SKM-1 (cell line): ENCODE measurements around the gene MYO1D.

Experiments used
- DNase-seq: peaks from one replicate; lab custom pipeline; 2025; ENCODE audit not compliant: unreplicated experiment; lab: John Stamatoyannopoulos, UW

The MYO1D gene

DNA sequence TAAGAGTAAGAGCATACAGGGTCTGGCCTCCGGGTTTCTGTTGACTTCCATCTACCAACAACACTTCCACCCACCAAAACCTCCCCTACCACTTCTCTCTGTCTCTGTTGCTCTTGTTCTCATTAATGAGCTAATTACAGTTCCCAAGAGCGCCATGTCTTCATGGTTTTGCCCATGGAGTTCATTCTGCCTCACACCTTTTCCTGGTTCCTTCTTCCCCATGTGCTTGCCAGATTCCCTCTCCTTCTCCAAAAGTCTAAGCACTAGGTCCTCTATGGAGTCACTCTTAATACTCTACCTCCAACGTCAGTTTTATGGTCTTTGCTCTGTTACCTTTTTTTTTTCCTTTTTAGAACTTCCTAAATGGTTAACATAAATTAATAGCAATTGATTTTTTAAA, 92.8 kb downstream of the MYO1D start:
- no peak for DNase-seq

DNA sequence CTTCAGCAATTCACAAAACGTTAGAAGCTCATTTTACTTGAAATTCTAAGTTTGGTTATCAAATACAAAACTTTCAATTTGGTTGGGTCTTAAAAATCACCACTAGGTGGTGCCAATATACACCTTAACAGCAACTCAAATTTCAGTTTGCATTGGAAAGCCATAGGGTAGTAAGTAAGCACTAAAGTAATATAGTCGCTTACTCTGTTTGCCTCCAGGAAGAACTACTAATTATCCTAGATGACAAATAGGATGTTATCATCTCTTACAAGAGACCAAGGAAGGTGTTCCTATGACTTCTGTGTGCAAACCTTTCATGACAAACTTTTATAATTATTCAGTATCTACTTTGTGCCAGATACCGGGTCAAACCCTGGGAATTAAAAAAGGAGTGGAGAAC, 93.3 kb downstream of the MYO1D start:
- DNase-seq: peak; percentile 54

DNA sequence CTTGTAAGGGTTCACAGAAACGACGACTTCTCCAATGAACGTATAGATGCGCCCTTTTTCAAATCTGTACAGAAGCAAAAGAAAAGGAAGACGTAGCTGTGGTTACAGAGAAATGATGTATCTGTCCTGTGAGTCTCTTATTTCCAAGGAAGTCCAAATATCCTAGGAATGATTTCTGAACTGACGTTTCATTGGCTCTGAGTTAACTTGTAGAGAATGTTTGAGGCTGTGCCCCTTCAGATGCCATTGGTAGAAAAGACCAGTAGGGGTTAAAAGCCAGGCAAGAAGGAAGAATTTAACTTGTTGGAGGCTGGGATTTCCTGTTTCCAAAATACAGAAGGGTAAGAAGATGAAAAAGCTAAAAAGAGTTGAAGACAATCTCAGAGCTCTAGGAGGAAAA, 96.2 kb downstream of the MYO1D start:
- no peak for DNase-seq

DNA sequence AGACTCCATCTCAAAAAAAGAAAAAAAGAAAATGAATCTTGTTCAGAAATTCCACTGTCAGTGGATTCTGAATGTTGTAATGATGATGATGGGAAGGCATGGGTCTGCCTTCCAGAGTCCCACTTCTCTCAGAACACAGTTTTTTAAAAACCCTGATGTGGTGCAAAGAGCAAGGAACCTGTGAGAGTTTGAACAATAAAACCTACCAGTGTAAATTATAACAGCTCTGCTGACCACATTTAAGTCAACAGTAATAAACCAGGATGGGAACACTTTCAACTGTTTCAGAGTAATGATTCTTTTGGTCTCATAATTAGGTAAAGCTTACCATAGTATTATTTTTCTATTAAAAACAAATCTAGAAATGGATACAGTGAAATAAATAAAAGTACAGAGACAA, 99.0 kb downstream of the MYO1D start:
- no peak for DNase-seq

DNA sequence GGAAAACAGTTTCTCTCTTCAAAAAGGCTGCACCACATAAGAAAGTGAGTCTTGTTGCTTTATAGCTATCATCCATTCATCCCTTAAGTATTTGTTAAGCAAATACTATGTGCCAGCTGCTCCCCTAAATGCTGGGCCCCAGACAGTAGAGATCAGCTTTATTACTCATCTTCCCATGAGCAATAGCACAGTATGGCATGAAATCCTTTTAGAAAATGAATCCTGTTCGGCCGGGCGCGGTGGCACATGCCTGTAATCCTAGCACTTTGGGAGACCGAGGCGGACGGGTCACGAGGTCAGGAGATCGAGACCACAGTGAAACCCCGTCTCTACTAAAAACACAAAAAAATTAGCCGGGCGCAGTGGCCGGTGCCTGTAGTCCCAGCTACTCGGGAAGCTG, 99.5 kb downstream of the MYO1D start:
- no peak for DNase-seq

DNA sequence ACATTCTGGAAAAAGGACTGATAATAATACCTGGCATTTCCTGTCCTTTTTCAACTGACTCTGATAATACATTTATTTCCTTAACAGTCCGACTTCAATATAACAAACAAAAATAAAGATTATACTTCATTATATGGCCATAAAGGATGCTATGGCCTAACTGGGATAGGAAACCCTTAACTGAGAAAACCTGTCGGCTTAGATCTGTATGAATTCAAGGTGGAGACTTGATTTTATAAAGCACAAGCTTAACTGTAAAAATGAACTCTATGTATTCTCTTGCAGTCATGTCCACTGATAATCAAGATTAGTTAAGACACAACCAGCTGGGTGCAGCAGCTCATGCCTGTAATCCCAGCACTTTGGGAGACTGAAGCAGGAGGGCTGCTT, 102.2 kb downstream of the MYO1D start:
- no peak for DNase-seq

DNA sequence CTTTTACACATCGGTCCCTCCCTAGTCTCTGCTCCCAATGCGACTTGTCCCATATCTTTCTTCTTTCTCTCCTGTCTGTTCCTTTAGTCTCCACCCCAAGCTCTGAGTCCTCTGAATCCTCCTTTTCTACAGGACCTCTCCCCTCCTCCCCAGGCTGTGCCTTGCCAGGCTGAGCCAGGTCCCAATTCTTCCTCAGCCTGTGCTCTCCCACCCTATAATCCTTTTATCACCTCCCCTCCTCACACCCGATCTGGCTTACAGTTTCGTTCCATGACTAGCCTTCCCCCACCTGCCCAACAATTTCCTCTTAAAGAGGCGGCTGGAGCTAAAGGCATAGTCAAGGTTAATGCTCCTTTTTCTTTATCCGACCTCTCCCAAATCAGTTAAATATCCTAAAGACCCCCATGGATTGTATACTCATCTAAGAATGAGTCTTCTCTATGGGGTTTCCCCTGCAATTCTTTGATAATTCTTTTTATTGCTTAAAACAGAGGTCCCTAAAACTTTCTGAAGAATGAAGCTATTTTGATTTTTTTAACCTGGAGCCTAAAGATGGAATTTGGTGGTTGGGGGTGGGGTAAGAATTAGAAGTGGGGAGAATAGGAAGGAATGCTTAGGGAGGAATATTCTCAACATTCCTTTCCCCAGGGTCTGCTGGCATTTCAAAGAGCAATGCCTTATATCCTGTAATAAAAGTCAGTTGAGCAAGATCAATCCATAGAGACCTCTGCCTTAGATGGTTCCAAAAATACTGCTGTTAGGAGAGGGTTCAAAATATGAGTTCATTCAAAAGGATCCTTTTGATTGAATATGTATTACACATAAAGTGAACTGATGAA, 102.8 kb downstream of the MYO1D start:
- no peak for DNase-seq

DNA sequence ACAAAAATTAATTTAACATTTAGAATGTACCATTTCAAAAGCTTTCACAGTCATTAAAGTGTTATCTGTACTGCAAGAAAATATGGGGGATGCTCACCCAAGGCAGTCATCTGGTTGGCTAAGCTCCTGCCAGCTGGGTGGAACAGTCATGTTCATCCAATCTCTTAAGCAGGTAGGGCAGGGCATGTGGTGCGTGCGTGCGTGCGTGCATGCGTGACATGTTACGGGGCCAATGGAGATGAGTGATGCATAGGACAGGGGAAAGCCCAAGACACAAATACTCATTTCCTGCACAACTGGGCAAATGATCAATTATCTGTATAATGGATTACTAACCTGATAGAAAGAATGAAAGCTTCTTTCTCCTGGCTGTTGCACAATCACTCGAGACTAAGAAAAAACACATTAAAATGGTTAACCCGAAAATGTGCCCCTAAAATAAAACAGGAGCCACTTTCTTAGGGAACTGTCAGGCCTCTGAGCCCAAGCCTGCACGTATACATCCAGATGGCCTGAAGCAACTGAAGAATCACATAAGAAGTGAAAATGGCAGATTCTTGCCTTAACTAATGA, 104.4 kb downstream of the MYO1D start:
- no peak for DNase-seq

DNA sequence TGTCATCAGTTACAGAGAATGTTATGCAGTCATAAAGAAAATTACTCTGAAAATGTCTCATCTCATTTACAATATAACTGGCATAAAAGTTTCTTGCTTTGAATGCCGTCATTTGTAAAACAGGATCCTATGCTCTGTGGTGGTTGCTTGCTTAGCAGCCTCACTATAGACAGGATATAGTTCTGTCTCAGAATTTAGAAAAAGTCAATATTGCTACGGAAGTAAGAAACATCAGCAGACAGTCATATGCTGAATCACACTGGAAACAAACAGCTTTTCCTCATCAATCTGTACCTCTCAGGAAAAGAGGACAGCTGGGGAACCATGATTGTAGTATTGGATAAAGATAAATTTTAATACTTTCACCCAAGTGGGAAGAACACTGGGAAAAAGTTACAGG, 105.5 kb downstream of the MYO1D start:
- no peak for DNase-seq

DNA sequence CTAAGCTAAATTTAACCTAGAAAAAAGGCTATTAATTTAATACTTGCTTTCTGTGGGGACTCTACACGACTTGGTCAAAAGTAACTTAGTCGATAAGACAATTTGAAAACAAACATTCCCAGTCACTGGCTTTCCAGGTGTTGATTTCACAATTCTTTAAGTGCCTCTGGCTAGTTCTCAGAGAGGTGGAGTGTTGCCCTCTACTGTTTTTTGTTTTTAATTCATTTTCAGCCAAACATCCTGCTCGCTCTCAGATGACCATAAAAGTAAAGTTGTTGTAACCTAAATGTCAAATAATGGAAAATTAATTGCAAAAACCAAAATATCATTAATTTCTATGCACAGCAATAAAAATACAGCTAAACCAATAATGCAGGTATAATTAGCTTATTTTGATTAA, 107.1 kb downstream of the MYO1D start:
- no peak for DNase-seq

DNA sequence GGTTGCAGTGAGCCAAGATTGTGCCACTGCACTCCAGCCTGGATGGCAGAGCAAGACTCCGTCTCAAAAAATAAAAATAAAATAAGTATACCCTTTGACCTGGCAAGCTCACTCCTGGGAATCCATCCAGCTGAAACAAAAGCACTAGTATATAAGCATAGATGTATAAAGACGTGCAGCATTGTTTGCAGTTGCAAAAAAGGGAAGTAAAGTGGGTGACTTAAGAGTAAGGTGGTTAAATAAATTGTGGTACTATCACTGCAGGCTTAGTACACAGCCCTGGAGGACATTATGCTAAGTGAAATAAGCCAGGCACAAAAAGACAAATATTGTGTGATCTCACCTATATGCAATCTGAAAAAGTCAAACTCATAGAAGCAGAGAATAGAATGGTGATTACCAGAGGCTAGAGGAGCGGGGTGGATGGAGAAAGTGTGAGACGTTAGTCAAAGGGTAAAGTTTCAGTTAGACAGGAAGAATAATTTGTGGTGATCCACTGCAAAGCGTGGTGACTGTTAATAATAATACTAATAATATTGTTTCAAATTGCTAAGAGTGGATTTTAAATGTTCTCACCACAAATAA, 113.0 kb downstream of the MYO1D start:
- peak; percentile 4 for DNase-seq

DNA sequence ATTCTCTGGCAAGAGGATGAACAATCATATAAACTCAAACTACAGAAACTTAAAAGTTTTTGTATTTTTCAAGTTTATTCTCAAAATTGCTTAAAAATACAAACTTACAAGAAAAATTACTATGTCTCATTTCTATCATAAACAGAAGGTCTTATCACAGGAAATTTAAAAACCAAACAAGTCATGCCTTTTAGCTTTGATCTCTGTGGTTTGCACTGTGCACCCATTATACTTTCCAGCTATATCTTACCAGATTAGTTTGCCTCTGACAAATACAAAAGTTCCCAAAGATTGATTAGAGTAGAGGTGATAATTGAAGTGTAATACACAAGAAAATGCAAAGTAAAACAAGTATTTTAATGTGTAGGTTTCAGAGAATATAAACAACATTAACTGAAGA, 117.4 kb downstream of the MYO1D start:
- DNase-seq: no peak

DNA sequence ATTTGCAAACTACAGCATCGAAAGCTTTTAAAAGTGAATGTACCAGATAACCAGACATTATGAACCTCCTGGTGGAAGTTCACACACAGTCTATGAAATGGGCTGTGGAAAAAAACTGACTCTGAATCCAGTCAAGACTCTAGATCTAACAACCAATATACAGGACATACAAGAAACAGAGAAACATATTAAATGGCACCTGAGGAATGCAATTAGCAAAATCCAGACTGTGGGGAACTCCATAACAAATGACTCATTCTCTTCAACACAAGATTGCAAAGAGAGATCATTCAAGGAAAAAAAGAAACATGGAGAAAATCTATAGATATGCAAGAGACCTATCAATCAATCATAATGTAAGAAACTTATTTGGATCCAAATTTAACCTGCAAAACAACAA, 119.0 kb downstream of the MYO1D start:
- no peak for DNase-seq

DNA sequence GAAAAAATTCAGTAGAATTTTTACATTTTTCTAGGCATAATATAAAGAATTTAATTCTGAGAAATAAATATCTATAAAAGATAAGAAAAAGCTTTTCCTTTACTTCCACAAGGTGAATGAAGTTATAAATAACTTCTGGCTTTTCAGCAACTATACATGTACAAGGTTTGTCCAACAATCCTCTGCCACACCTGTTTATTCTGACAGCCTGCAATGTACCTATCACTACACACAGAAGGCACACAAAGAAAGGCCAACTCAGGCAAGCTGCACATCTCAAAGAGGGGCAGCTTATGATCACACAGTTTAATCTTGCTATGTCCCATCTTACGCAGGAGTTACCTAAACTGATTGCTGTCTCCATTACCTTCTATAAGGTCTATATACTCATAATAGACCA, 120.2 kb downstream of the MYO1D start:
- DNase-seq: no peak

DNA sequence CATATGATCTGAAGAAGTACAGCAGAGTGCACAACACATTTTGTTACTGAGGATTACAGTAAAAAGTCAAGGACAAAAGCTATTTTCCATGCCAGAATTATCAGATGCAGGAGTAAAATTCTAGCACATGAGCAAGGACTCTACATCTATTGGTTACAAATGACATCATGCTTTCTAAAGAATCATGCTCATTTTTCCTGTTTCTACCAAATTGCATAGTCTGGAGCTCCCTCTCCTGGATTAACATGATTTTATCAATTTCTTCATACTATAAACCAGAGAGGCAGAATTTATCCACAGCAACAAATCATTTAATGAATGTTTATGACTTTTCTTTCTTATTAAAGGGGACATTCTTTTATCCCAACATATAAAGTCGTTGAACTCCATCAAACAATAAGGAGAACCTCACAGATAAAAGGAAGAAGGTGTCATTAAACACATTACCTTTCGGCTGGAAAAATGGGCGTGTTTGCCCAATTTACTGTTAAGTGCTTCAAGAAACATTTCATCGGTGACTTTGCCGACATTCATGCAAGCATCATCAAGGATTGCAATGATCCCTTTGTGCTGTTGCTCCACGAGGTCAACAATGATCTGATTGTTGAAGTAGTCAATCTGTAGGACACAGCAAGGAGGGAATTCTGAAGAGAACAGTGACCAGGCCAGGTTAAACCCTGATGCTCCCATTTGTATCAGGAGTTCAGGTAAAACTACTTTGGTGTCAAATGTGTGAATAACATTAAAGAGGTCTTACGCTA, 121.7 kb downstream of the MYO1D start:
- peak; percentile 44 for DNase-seq

DNA sequence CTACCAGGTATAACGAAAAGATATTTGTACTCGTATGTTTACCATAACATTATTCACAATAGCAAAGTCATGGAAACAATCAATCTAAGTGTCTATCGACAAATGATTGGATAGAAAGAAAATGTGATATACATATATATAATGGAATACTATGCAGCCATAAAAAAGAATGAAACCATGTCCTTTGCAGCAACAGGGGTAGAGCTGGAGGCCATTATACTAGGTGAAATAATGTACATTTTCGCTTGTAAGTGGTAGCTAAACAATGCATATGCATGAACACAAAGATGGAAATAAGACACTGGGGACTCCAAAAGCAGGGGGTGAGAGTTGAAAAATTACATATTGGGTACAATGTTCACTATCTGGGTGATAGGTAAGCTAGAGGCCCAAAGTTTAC, 124.0 kb downstream of the MYO1D start:
- no peak for DNase-seq

DNA sequence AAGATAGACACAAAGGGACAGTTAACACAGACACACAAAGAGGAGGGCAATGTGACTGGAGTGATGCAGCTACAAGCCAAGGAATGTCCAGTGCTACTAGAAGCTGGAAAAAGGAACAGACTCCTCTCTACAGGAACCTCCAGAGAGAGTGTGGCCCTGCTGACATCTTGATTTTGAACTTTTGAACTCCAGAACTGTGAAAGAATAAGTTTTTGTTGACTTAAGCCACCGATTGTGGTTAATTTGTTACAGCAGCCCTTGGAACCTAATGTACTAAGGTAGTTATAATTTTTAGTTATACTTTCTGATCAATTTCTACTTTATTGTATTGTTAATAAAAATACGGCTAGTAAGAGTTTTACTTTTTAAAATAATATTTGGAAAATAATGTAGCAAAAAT, 129.1 kb downstream of the MYO1D start:
- no peak for DNase-seq

DNA sequence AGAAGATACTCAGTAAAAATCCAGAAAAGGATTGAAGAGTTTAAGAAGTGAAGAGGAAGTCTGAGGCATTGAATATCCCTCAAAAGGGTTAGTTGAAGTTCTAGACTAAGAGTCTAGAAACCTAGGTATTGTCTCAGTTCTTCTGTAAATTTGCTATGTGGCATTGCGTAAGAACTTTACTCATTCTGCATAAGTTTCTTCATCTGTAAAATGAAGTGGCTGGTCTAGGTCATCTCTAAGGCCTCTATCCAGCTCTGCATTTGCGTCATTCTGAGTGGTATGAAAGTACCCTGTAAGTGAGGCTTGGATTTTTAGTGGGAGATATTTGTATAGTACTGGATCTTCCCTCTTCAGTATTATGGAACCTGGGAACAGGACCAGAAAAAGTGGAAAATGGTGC, 130.2 kb downstream of the MYO1D start:
- peak; percentile 66 for DNase-seq

DNA sequence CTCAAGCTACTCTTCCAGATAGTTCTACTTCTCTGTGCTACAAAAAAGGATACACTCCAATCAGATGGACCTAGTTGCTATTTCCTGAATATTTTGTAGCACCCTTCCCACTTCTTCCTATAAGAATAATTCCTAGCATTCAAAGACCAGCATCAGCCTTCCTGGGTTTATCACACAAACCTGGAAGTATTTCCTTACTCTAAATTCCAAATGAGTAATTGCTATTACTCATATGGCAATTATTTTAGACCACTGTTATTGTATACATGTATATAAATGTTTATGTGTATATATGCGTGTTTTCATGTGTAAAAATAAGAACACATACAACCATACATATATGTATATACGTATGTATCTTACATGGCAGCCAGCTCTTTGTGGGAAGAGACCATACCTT, 130.6 kb downstream of the MYO1D start:
- no peak for DNase-seq

DNA sequence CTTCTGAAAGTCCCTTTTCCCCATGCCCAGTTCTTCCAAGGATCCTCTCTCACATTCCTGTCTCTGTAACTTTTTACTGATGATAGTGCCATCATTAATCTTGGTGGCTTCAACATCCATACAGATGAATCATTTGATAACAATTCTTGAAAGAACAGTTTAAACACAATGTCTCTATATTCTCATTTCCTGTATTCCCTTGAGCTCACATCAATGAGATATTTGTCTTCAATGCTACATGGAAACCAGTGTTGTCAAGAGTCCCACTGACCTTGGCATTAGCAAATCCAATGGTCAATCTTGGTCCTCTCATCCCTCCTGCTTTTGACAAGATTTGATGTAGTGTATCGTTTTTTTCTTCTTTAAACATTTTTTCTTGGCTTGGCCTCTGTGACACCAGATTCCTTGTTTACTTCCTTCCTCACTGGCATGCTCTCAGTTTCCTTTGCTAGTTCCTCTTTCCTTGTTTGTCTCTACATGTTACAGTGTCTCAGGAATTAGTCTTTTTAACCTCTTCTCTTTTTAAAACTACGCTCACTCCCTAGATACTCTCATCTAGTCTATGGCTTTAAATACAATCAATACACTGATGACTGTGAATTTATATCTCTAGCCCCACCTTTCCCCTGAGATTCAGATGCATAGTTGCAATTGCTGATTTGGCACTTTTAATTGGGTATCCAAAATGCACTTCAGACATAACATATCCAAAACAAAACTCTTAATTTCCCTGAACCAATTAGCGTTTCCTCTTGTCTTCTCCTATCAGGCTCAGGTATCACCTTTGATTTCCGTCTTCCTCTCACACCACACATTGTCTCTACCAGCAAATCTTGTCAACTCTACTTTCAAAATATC, 134.0 kb downstream of the MYO1D start:
- peak; percentile 37 for DNase-seq

DNA sequence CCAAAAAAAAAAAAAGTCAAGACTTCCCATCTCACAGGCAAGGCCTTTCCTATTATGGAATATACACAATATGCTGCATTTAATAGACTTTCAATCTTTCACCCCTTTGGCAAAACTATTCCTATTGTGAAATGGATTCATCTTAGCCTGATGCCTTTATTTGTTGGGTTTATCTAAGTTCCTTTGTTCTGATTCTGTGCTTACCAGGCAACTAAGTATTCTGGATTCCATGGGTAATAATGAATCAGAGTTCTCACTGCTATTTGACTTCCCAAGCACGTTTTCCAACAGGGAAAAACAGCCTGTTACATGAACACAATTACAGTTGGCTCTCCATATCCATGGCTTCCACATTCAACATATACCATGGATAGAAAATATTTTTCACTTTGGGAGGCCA, 135.5 kb downstream of the MYO1D start:
- DNase-seq: no peak
